Right renal pelvis (tissue), 4 donors: Measurements from ENCODE around the gene COX17. TPM values are rescaled to one million over a fixed set of nuclear protein-coding genes. Genes with fewer than 3 reads are reported as not detected.
A peak's percentile ranks its signal among the peaks of the same experiment; 100 is the strongest.
"Not testable (repeated sequence)": the region's sequence is repeated elsewhere in the genome, so short reads cannot be mapped to it uniquely, and the experiment has no call there.

ENCODE experiments used
- DNase-seq, 4 donors: peaks; one replicate each; pipeline ENCODE4 v3.0.0-alpha.2; 2013; ENCODE audit warnings: low read depth in 4 of 4, low spot score in 3 of 4, missing footprints in 1 of 4
- polyA plus RNA-seq, 4 donors: library from polyadenylated mRNA; unstranded; fragments of 120-200 nt; gene quantifications; one replicate each; pipeline ENCODE4 v1.2.1, GENCODE V29; 2013; ENCODE audit not compliant: insufficient read length in 4 of 4

The COX17 gene
- 10 to 100 TPM; 44.9 to 53.5 (median 50.2) TPM for polyA plus RNA-seq

- DNase-seq = peak; percentile 89 to 94 (median 93)
Observed at GRCh38 chr3:119676771-119677640, at the start of gene COX17. Gene COX17, minus strand, starts transcription at chr3:119677406. Its CDS starts 96 bp downstream, at chr3:119677310.

DNA sequence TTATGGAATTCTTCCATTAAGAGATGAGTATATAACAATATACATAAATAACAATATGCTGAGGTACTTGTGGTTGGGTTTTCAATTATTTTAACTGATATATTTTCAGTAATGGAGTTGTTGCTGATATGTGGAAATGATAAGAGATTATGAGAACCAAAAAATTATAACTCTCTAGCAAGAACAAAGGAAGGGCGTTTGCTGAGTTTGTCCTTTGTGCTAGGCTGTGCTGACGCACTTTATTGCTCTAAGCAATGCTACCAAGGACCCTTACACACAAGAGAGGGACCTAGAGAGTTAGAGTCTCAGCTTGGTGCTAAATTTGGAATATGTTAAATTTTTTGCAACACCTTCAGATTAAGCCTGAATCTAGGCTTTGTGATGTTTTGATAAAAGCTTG, 49.7 kb upstream of the COX17 start:
- no peak for DNase-seq

DNA sequence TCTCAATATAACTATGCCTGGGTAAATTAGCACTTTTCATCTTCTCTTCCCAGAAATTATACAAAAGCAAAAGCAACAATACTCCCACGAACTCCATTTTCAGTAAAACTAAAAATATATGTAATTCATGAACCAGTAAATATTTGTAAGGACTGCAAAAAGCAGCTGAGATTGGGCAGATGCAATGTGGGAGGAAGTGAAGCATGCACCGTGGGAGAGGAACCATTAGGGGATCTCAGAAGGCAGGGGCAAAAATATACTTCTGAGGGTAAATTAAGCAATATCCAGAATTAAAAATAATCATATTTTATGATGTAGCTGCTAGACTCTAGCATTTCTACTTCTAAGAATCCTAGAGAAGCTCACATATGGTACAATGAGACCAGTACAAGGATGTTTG, 45.8 kb upstream of the COX17 start:
- DNase-seq = no peak

- no peak for DNase-seq
Observed at GRCh38 chr3:119717520-119717919, 40.3 kb upstream of the COX17 start.

DNA sequence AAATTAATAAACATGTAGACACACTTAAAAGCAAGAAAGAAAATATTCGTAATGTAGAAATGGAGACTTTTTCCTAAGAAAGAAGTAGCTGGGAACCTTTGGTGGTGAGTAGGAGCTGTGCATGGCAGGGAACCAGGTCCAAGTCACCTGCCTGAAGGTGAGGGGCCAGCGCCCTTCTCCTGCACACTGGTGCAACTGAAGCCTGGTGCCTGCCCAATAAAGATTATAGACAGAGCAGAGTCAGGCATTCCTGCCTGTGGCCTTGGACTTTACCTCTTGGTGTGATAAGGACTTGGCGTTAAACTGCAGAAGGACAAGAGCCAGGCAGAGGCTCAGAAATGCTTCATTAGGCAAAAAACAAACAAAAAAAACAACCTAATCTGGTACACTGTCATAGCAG, 39.8 kb upstream of the COX17 start:
- no peak for DNase-seq

DNA sequence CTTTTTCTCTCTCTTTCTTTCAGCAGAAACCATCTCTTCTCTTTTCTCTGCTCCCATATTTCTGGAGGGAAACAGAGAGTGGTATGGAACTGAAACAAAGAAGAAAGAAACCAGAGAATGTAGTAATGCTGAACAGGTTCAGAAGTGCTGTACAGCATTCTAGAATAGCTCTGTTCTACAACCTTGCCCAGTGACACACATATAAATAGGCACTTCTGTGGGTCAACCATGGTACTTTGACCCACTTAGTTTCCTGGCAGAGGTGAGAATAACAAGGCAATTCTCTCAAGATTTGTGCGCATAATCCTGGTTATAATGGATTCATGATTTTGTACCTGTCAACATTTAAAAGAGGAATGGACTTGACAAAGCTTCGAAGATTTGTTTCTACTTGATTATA, 37.9 kb upstream of the COX17 start:
- DNase-seq = no peak

GRCh38 chr3:119703820-119704531, 26.8 kb upstream of the COX17 start:
- DNase-seq = no peak

GRCh38 chr3:119702530-119703527, 25.6 kb upstream of the COX17 start, which contains the start of gene CFAP91:
Gene CFAP91, plus strand, starts transcription at chr3:119703022. Its CDS starts 77 bp downstream, at chr3:119703099.
- peak; percentile 86 to 89 (median 87) for DNase-seq

- no peak for DNase-seq
Observed at GRCh38 chr3:119700920-119701734, 23.9 kb upstream of the COX17 start.

DNA sequence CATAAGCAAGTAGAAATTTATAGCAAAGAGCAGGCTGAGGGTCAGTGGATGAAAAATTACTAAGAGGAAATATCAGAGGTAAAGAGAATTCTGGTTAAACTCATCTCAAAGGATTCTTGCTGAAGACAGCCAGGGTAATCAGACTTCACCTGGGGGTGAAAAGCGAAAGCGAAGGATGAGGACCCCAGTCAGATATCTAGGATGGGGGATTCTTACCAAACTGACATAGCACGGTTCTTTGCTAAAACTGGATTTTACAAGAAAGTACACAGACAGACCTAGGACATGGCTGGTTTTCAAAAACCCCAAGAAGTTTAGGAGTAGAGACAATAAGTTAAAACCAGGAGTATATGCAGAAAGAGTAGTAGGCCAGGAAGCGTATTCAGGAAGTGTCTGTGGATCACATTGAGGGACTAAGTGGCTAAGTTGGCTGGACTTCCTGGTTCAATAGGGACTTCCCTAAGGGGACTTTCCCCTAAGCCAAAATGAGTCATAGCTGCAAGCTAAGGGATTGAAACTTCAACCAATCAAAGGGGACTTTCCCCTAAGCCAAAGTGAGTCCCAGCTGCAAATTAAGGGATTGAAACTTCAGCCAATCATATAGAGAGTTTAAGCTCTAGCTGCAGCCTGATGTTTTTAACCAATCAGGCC, 23.2 kb upstream of the COX17 start:
- no peak for DNase-seq

DNA sequence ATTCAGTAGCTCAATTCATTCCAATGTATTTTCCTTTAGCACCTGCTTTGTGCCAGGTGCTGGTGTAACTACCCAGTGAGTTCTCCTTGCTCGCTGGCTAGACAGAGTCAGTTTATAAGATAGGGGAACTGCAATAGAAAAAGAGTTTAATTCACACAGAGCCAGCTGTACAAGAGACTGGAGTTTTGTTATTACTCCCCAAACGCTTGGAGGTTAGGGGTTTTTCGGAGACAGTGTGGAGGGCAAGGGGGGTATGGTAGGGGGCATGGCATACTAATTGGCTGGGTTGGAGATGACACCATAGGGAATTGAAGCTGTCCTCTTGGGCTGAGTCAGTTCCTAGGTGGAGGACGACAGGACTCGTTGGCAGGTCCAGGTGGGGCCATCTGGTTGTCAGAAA, 20.2 kb upstream of the COX17 start:
- DNase-seq = no peak

- DNase-seq = no peak
Observed at GRCh38 chr3:119695480-119695879, 18.3 kb upstream of the COX17 start.

DNA sequence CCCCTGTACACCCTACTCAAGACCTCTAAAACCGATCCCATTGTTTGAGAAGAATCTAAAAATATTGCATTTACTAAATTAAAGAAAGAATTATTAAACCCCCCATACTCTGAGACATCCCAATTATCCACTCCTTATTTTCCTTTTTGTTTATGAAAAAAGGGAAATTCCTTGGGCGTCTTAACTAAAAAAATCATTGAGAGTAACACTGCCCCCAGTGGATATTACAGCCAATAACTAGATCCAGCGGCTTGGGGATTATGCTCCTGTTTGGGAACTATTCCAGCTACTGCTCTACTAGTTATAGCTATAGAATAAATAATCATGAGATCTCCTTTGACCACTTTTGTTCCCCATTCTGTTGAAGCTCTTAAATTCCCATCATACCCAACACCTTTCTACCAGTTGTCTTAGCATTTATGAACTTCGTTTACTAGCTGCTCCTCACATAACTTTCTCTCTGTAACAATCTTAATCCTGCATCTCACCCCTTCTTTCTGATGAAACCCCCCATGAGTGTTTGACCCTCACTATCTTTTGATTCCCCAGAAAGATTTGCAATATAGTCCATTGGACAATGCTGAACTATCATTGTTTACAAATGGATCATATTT, 12.9 kb upstream of the COX17 start:
- DNase-seq = no peak

GRCh38 chr3:119683421-119683820, 6.2 kb upstream of the COX17 start:
- DNase-seq = no peak

DNA sequence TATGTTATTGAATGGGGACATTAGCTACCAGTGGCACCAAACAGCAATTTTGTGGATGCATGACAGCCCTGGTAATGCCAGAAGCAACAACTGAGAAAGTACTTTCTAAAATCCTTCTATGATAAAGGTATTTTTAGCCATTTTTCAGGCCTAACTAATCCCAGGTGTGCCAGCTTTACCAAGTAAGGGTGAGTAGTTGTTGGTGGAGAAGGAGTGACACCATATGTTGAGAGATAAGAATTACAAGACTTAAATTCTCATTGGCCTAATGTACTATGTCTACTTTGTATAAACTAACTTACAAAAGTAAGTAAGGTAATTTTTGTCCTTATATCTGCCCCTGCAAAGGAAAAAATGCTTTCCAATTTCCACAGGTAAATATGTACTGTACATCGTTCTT, 4.1 kb upstream of the COX17 start:
- DNase-seq = no peak

GRCh38 chr3:119679874-119680273, 2.7 kb upstream of the COX17 start:
- DNase-seq = no peak

DNA sequence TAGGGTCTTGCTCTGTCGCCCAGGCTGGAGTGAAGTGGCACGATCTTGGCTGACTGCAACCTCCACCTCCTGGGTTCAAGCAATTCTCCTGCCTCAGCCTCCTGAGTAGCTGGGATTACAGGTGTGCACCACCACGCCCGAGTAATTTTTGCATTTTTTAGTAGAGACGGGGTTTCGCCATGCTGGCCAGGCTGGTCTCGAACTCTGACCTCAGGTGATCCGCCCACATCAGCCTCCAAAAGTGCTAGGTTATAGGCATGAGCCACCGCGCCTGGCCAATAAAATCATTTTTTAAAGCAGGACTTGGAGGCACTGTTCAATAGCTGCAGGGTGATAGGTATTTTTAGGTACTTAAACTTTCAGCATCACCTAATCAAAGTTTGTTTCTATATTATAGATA, 1.0 kb upstream of the COX17 start:
- not testable (repeated sequence) for DNase-seq

DNA sequence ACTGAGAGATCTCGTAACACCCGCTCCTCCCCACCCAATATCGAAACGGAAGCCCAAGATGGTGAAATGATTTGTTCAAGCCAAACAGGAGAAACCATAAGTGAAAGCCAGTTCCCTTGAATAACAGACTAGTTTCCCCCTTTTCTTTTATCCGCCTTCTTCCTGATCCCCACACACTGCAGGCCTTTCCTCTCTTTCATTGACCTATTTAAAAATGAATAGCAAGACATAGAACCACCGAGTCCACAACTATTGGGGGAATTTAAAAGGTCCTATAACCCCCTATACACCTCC, 382 bp upstream of the COX17 start:
- no peak for DNase-seq

- no peak for DNase-seq
Observed at GRCh38 chr3:119676020-119676419, 1.2 kb downstream of the COX17 start.
